A673 (cell line): ENCODE measurements around the gene CHRNA3.

Experiments used
- CTCF ChIP-seq: fragments of 300-800, 200-600 bp; sonication (generic); conservative IDR thresholded peaks from 2 replicates; pipeline ENCODE4 v1.5.1; 2017; ENCODE audit warnings: low read depth, mild to moderate bottlenecking, antibody characterized with exemption, low read length, moderate library complexity, mixed read lengths
- EZH2 ChIP-seq: fragments of 200-600 bp; sonication (generic); IDR thresholded peaks from 2 replicates; pipeline ENCODE4 v1.6.1; 2017; ENCODE audit warnings: borderline replicate concordance, low read depth, mild to moderate bottlenecking, mixed read lengths, antibody characterized with exemption, low read length; ENCODE audit not compliant: poor library complexity, severe bottlenecking

GRCh38 chr15:78620021-78620526, 722 bp downstream of the CHRNA3 start:
- TF ChIP-seq CTCF = peak; percentile 42
- peak; percentile 98 for TF ChIP-seq EZH2
